Stomach (tissue), 9 donors: ENCODE measurements around the gene RNF19B. TPM values are rescaled to one million over a fixed set of nuclear protein-coding genes. Genes with fewer than 3 reads are reported as not detected.

Experiments used
- DNase-seq, 2 donors: peaks; one replicate each; pipeline versions ENCODE4 v3.0.0 to v3.0.0-alpha.2; 2013 to 2019
- H3K27ac ChIP-seq, 5 donors: fragments of 200-600 bp in 4 of 5; sonication (generic) in 4 of 5; one replicate each; pipeline ENCODE4 v1.5.1; 2013 to 2019; ENCODE audit warnings: mild to moderate bottlenecking in 1 of 5, moderate library complexity in 1 of 5
- H3K27me3 ChIP-seq, 3 donors: fragments of 200-600 bp; sonication (generic); one replicate each; pipeline ENCODE4 v1.5.1; 2017 to 2019; ENCODE audit warnings: mixed run types in 1 of 3
- H3K36me3 ChIP-seq, 4 donors: fragments of 200-600 bp; sonication (generic); 1 replicate in 3 of 4; 2 replicates in 1 of 4; pipeline ENCODE4 v1.5.1; 2016 to 2019
- H3K4me1 ChIP-seq, 4 donors: fragments of 200-600 bp; sonication (generic); one replicate each; pipeline ENCODE4 v1.5.1; 2016 to 2019
- H3K4me3 ChIP-seq, 4 donors: fragments of 200-600 bp; sonication (generic) in 3 of 4; one replicate each; pipeline ENCODE4 v1.5.1; 2016 to 2019; ENCODE audit warnings: mild to moderate bottlenecking in 1 of 4
- H3K9me3 ChIP-seq, 4 donors: fragments of 200-600 bp; sonication (generic); one replicate each; pipeline ENCODE4 v1.5.1; 2016 to 2019
- CTCF ChIP-seq, 7 experiments: fragments of 450-650 bp in 4 of 7; fragments of 200-600 bp in 3 of 7; sonication (generic) in 3 of 7; IDR thresholded peaks; one replicate each; pipeline ENCODE4 v1.5.1; 2016 to 2019; ENCODE audit warnings: antibody characterized with exemption in 7 of 7, control low read depth in 2 of 7, mild to moderate bottlenecking in 1 of 7
- EP300 ChIP-seq: sonication (generic); formaldehyde crosslinking; IDR thresholded peaks from one replicate; pipeline ENCODE4 v1.6.1; 2017; ENCODE audit warnings: antibody characterized with exemption
- POLR2A ChIP-seq, 4 donors: fragments of 450-650 bp; IDR thresholded peaks; one replicate each; pipeline ENCODE4 v1.6.1; 2016; ENCODE audit warnings: antibody characterized with exemption in 4 of 4, control low read depth in 2 of 4, mild to moderate bottlenecking in 1 of 4, moderate library complexity in 1 of 4
- POLR2AphosphoS5 ChIP-seq, 3 donors: sonication (generic); formaldehyde crosslinking; IDR thresholded peaks; one replicate each; pipeline ENCODE4 v1.6.1; 2016; ENCODE audit warnings: antibody characterized with exemption in 3 of 3
- WGBS, 5 donors: extraction: QIAGEN DNeasy Blood & Tissue Kit in 3 of 5; methylation state at CpG; one replicate each; pipeline versions ENCODE4 v1.1.5 to v1.1.7; 2013 to 2018; 5-methylcytosine and 5-hydroxymethylcytosine counted together
- intact Hi-C: fragments of 100-400 bp; cut with DNase I; formaldehyde crosslinking; loops from one replicate; pipeline ENCODE4 v1.15.1; 2023; ENCODE audit warnings: low total_unique reads
- polyA plus RNA-seq, 3 donors: library from polyadenylated mRNA; stranded (reverse); fragments of 200-250 nt; gene quantifications; one replicate each; pipeline ENCODE4 v1.2.3, GENCODE V29; 2013
- total RNA-seq, 5 donors: library from RNA; depleted of rRNA; stranded (reverse); fragments of >200 nt; gene quantifications; one replicate each; pipeline versions ENCODE4 v1.1.0 to v1.2.3, GENCODE V29; 2014 to 2016
- donor health status: healthy with polysubstance abuse.
- donor health status: Bipolar disorder and iron deficiency.
- donor health status: healthy.

RNF19B gene
- total and polyA plus RNA-seq, 8 donors = 0.58 to 29.5 (median 9.7) TPM

GRCh38 chr1:32957017-32957416 is 7.6 kb downstream of the RNF19B start:
- no peak for TF ChIP-seq POLR2AphosphoS5 (IDR thresholded peaks at IDR 0.05)
- TF ChIP-seq CTCF (IDR thresholded peaks at IDR 0.05) = no peak
- TF ChIP-seq POLR2A (IDR thresholded peaks at IDR 0.05) = no peak
- no peak for TF ChIP-seq EP300
- intact Hi-C loops = no loop called here
- Histone ChIP-seq H3K36me3 (peaks cover 0 to 3% (median 0%) of the 10 kb centered on the region in 4 donors), H3K9me3 (no peaks in the 10 kb centered on the region), H3K4me3 (no peak overlapping the region), H3K4me1 (peaks cover 0 to 31% (median 19%) of the 10 kb centered on the region in 4 donors), H3K27me3 (no peaks in the 10 kb centered on the region), H3K27ac (no peak overlapping the region)
- DNase-seq = no peak
- 83 to 90% (median 88%) methylated on average over 3 of the region's 3 CpGs for WGBS, 5 donors

- H3K9me3 ChIP-seq = no peaks in the 10 kb centered on the region
- WGBS, 5 donors = 89 to 96% (median 95%) methylated on average over 6 of the region's 6 CpGs
- H3K4me1 ChIP-seq = peaks cover 12 to 31% (median 15%) of the 10 kb centered on the region in 4 donors
- TF ChIP-seq EP300 = no peak
- TF ChIP-seq POLR2A (IDR thresholded peaks at IDR 0.05) = no peak
- no peak for TF ChIP-seq CTCF (IDR thresholded peaks at IDR 0.05)
- TF ChIP-seq POLR2AphosphoS5 (IDR thresholded peaks at IDR 0.05) = no peak
- no peak for DNase-seq
- no peak overlapping the region for H3K4me3 ChIP-seq
- peaks cover 0 to 6% (median 3%) of the 10 kb centered on the region in 4 donors for H3K36me3 ChIP-seq
- no peak overlapping the region for H3K27ac ChIP-seq
- H3K27me3 ChIP-seq = no peaks in the 10 kb centered on the region
- intact Hi-C loops = no loop called here
These were observed 10.4 kb downstream of the RNF19B start for GRCh38 chr1:32954168-32954567.

GRCh38 chr1:32953495-32953894 is 11.1 kb downstream of the RNF19B start:
- no peak for DNase-seq
- H3K4me1 ChIP-seq = peaks cover 14 to 37% (median 19%) of the 10 kb centered on the region in 4 donors
- H3K9me3 ChIP-seq = no peaks in the 10 kb centered on the region
- no peak overlapping the region for H3K27ac ChIP-seq
- TF ChIP-seq EP300 = no peak
- TF ChIP-seq POLR2A (IDR thresholded peaks at IDR 0.05) = no peak
- no peak for TF ChIP-seq CTCF (IDR thresholded peaks at IDR 0.05)
- no peak for TF ChIP-seq POLR2AphosphoS5 (IDR thresholded peaks at IDR 0.05)
- H3K4me3 ChIP-seq = no peak overlapping the region
- 20 to 54% (median 29%) methylated on average over 1 of the region's 1 CpG for WGBS, 5 donors
- H3K36me3 ChIP-seq = peaks cover 0 to 5% (median 2%) of the 10 kb centered on the region in 4 donors
- intact Hi-C loops = no loop called here
- H3K27me3 ChIP-seq = no peaks in the 10 kb centered on the region

- DNase-seq = peak in 1 of 2 donors; percentile 44
- Histone ChIP-seq H3K9me3 (no peaks in the 10 kb centered on the region), H3K36me3 (peaks cover 15 to 42% (median 37%) of the 10 kb centered on the region in 4 donors), H3K27ac (peak overlapping the region; percentile 63 to 77 (median 71)), H3K27me3 (no peaks in the 10 kb centered on the region), H3K4me1 (peaks cover 15 to 45% (median 27%) of the 10 kb centered on the region in 4 donors), H3K4me3 (peak overlapping the region in 1 of 4 donors; percentile 2)
- intact Hi-C loops = no loop called here
- WGBS, 5 donors = 27 to 65% (median 41%) methylated on average over 5 of the region's 5 CpGs
- TF ChIP-seq CTCF (IDR thresholded peaks at IDR 0.05) (no peak), POLR2A (IDR thresholded peaks at IDR 0.05) (no peak), POLR2AphosphoS5 (IDR thresholded peaks at IDR 0.05) (no peak), EP300 (no peak)
These were observed 15.1 kb downstream of the RNF19B start for GRCh38 chr1:32949519-32949918.
